SH-SY5Y (cell line): ENCODE measurements around the gene IRF4.

ENCODE experiments used
- GATA2 ChIP-seq: IDR thresholded peaks from 2 replicates; pipeline ENCODE4 v1.6.1; 2011; ENCODE audit warnings: mild to moderate bottlenecking, low read depth, low read length
- GATA3 ChIP-seq: IDR thresholded peaks from 2 replicates; pipeline ENCODE4 v1.6.1; 2011; ENCODE audit warnings: low read depth, mild to moderate bottlenecking, low read length, moderate library complexity

DNA sequence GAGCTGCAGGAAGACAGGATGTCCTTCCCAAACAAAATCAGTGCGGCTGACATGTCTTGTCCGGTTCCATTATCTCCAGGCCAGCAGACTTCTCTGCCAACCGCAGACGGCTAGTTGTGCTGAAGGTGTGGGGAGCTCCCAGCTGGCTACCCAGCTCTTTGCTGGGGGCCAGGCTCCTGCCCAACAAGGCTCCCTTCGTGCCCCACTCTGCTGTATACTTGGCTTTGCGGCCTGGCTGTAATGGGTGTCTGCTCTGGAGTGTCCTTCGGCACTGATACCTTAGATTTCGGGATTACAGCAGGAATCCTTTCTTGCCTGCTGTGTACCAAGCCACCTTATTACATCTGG, 48.7 kb upstream of the IRF4 start:
- TF ChIP-seq GATA3, result no peak
- no peak for TF ChIP-seq GATA2
